GM21619 (cell line): Measurements from ENCODE around the gene FTO.

ENCODE experiments used
- ATAC-seq: cut with Tn5 transposase; IDR thresholded peaks from one replicate; pipeline ENCODE4 v1.9.1; 2021; ENCODE audit not compliant: unreplicated experiment

The FTO gene

GRCh38 chr16:54194334-54194743, 490.4 kb downstream of the FTO start:
- no peak for ATAC-seq

- ATAC-seq, result no peak
Measured at GRCh38 chr16:54197758-54198157, 493.8 kb downstream of the FTO start.

GRCh38 chr16:54199487-54200160, 495.7 kb downstream of the FTO start:
- ATAC-seq, result no peak

GRCh38 chr16:54200161-54200534, 496.2 kb downstream of the FTO start:
- no peak for ATAC-seq

GRCh38 chr16:54200720-54201119, 496.8 kb downstream of the FTO start:
- no peak for ATAC-seq

- no peak for ATAC-seq
Measured at GRCh38 chr16:54201200-54201599, 497.2 kb downstream of the FTO start.
